K562 treated with DMSO at 1 percent for 24 hours (cell line): Measurements from ENCODE around the gene GSTO1. TPM values are rescaled to one million over a fixed set of nuclear protein-coding genes. Genes with fewer than 3 reads are reported as not detected.

Experiments used
- total RNA-seq: library from RNA; unstranded; fragments of 300-600 nt; gene quantifications from 2 replicates; pipeline ENCODE4 v1.2.3, GENCODE V29; 2022; ENCODE audit warnings: low read depth; ENCODE audit not compliant: insufficient read depth

The GSTO1 gene
- total RNA-seq, result 139 TPM in 2 replicates

GRCh38 chr10:104254493-104255310 lies at the start of gene GSTO1:
TSS of gene GSTO1 (plus strand) at chr10:104254892. CDS start at chr10:104254929, 37 bp downstream.

GRCh38 chr10:104231784-104232612 lies 22.7 kb upstream of the GSTO1 start, which contains the start of gene CFAP43:
TSS of gene CFAP43 (minus strand) at chr10:104232364. CDS start at chr10:104232246, 118 bp downstream.

GRCh38 chr10:104268713-104269645 lies 14.3 kb downstream of the GSTO1 start, which contains the start of gene GSTO2:
TSS of gene GSTO2 (plus strand) at chr10:104269184. CDS start at chr10:104274916, 5,732 bp downstream.

Other genes with a start within 250 kb of the GSTO1 start
- gene COL17A1, start 169.0 kb upstream of the GSTO1 start, total RNA-seq, result not detected in 2 replicates
- gene SFR1, start 132.7 kb upstream of the GSTO1 start, total RNA-seq, result 4.4 and 4.6 TPM in 2 replicates
- gene CFAP43, start 22.5 kb upstream of the GSTO1 start, total RNA-seq, result not detected in 2 replicates
- gene GSTO2, start 14.3 kb downstream of the GSTO1 start, total RNA-seq, result 0.60 TPM in 1 of 2 replicates, not detected in the other
- gene ITPRIP, start 83.6 kb downstream of the GSTO1 start, total RNA-seq, result 18.0 and 19.6 TPM in 2 replicates
- 0.60 and 0.76 TPM in 2 replicates for gene CFAP58, start 98.9 kb downstream of the GSTO1 start, total RNA-seq